SU-DHL-6 (cell line): ENCODE data around the gene PTCD1.

Experiments
- H2AFZ ChIP-seq: fragments of 200-600 bp; sonication (generic); 2 replicates; pipeline ENCODE4 v1.6.1; 2014; ENCODE audit warnings: low read depth, mild to moderate bottlenecking, moderate library complexity, mixed read lengths, antibody characterized with exemption, low read length; ENCODE audit not compliant: severe bottlenecking
- H3F3A ChIP-seq: fragments of 200-600 bp; shearing (Covaris generic); 2 replicates; pipeline ENCODE4 v1.6.0; 2016; ENCODE audit warnings: antibody characterized with exemption, mild to moderate bottlenecking; ENCODE audit not compliant: insufficient read depth
- H3K27ac ChIP-seq: fragments of 200-600 bp; sonication (generic); 2 replicates; pipeline ENCODE4 v1.5.1; 2016; ENCODE audit warnings: low read depth, mild to moderate bottlenecking, low read length, moderate library complexity, mixed read lengths
- H3K27me3 ChIP-seq: fragments of 200-600 bp; sonication (generic), shearing (Covaris generic); 2 replicates; pipeline ENCODE4 v1.6.0; 2014; ENCODE audit warnings: mild to moderate bottlenecking, low read length
- H3K36me3 ChIP-seq: fragments of 200-600 bp; sonication (generic); 2 replicates; pipeline ENCODE4 v1.6.1; 2014; ENCODE audit warnings: mild to moderate bottlenecking, low read length, mixed read lengths
- H3K4me2 ChIP-seq: fragments of 300-600, 200-600 bp; shearing (Covaris generic), sonication (generic); 2 replicates; pipeline ENCODE4 v1.6.0; 2014; ENCODE audit warnings: low read length, low read depth, mild to moderate bottlenecking; ENCODE audit not compliant: poor library complexity, severe bottlenecking
- H3K4me3 ChIP-seq: fragments of 200-600 bp; sonication (generic); 2 replicates; pipeline ENCODE4 v1.5.1; 2014; ENCODE audit warnings: antibody characterized with exemption, low read length, mild to moderate bottlenecking, mixed read lengths; ENCODE audit not compliant: insufficient read depth, poor library complexity, severe bottlenecking
- H3K79me2 ChIP-seq: fragments of 200-600 bp; sonication (generic); 2 replicates; pipeline ENCODE4 v1.6.1; 2014; ENCODE audit warnings: mild to moderate bottlenecking, low read length, moderate library complexity; ENCODE audit not compliant: insufficient read depth
- H3K9ac ChIP-seq: fragments of 200-600 bp; sonication (generic); 2 replicates; pipeline ENCODE4 v1.7.0; 2014; ENCODE audit warnings: mild to moderate bottlenecking, low read length
- H3K9me2 ChIP-seq: fragments of 200-600 bp; sonication (generic); replicated peaks from 2 replicates; pipeline ENCODE4 v1.6.1; 2014; ENCODE audit warnings: low read length; ENCODE audit not compliant: insufficient read depth
- H3K9me3 ChIP-seq: fragments of 200-600 bp; sonication (generic); 2 replicates; pipeline ENCODE4 v1.6.1; 2014; ENCODE audit warnings: low read length, mixed read lengths; ENCODE audit not compliant: insufficient read depth
- H4K20me1 ChIP-seq: fragments of 200-600 bp; sonication (generic); 2 replicates; pipeline ENCODE4 v1.6.1; 2014; ENCODE audit warnings: low read depth, mild to moderate bottlenecking, antibody characterized with exemption, low read length, moderate library complexity, mixed read lengths
- EZH2phosphoT487 ChIP-seq: fragments of 200-600 bp; sonication (generic), shearing (Covaris generic); conservative IDR thresholded peaks from 2 replicates; pipeline ENCODE4 v1.6.1; 2018; ENCODE audit warnings: mild to moderate bottlenecking, antibody characterized with exemption, low read length, moderate library complexity, mixed read lengths
- TF ChIP-seq, protein P1 (sequence below): fragments of 200-600 bp; sonication (generic); IDR thresholded peaks from one replicate; pipeline ENCODE4 v1.5.1; 2017; ENCODE audit warnings: antibody characterized with exemption, mild to moderate bottlenecking, low read length, moderate library complexity; ENCODE audit not compliant: insufficient read depth, poor library complexity, severe bottlenecking

Gene PTCD1

DNA sequence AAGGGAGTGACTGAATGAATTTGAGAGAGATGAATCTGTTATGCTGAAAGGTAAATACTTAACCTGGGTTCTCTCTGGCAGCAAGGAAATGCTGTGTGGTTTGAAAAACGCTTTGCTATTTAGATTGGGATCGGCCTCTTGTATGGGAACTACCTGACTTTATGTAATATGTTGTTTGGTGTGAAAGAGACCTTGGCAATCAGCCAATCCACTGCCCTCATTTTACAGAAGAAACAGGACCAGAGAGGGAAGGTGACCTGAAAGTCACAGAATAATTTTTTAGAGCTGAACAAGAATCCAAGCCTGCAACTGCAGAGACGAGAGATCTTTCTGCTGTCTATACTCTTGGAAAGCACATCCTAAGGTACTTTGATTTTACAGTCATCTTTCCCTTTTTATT is 28.8 kb downstream of the PTCD1 start:
- H3K9me3 ChIP-seq: no peaks in the 10 kb centered on the region
- peaks cover 17% of the 10 kb centered on the region; the same call in 1 of the 2 replicates for H3K36me3 ChIP-seq
- H4K20me1 ChIP-seq: no peaks in the 10 kb centered on the region; the same call in 1 of the 2 replicates
- TF ChIP-seq, protein P1, sequence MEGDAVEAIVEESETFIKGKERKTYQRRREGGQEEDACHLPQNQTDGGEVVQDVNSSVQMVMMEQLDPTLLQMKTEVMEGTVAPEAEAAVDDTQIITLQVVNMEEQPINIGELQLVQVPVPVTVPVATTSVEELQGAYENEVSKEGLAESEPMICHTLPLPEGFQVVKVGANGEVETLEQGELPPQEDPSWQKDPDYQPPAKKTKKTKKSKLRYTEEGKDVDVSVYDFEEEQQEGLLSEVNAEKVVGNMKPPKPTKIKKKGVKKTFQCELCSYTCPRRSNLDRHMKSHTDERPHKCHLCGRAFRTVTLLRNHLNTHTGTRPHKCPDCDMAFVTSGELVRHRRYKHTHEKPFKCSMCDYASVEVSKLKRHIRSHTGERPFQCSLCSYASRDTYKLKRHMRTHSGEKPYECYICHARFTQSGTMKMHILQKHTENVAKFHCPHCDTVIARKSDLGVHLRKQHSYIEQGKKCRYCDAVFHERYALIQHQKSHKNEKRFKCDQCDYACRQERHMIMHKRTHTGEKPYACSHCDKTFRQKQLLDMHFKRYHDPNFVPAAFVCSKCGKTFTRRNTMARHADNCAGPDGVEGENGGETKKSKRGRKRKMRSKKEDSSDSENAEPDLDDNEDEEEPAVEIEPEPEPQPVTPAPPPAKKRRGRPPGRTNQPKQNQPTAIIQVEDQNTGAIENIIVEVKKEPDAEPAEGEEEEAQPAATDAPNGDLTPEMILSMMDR: no peak
- no peak for TF ChIP-seq EZH2phosphoT487
- H3K4me2 ChIP-seq: peak overlapping the region; percentile 85
- H3K27ac ChIP-seq: no peak overlapping the region
- no peak overlapping the region for H2AFZ ChIP-seq
- H3K27me3 ChIP-seq: no peaks in the 10 kb centered on the region
- H3K79me2 ChIP-seq: peaks cover 63% of the 10 kb centered on the region
- peak overlapping the region; percentile 73 for H3K4me3 ChIP-seq
- peak overlapping the region; percentile 95 for H3K9ac ChIP-seq
- H3F3A ChIP-seq: peaks cover 10% of the 10 kb centered on the region; the same call in 1 of the 2 replicates
- no peaks in the 10 kb centered on the region for H3K9me2 ChIP-seq

DNA sequence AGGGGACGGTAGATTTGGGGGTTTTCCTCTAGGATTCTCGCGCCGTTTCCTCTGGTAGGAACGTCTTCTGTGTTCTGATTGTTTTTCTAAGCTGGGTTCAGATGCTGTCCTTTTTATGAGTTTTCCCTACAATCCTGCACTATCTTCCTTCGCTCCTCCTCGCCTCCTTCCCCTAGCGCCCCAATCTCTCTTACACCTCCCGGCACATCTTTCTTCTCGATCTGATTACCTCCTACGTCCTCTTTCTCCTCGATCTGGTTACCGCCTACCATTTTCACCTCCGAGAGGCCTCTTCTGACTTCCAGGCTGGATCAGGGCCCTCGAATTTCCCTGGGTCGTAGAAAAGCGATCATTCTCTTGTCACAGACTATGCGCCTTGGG is 29.4 kb downstream of the PTCD1 start:
- peak overlapping the region; percentile 85 for H2AFZ ChIP-seq

DNA sequence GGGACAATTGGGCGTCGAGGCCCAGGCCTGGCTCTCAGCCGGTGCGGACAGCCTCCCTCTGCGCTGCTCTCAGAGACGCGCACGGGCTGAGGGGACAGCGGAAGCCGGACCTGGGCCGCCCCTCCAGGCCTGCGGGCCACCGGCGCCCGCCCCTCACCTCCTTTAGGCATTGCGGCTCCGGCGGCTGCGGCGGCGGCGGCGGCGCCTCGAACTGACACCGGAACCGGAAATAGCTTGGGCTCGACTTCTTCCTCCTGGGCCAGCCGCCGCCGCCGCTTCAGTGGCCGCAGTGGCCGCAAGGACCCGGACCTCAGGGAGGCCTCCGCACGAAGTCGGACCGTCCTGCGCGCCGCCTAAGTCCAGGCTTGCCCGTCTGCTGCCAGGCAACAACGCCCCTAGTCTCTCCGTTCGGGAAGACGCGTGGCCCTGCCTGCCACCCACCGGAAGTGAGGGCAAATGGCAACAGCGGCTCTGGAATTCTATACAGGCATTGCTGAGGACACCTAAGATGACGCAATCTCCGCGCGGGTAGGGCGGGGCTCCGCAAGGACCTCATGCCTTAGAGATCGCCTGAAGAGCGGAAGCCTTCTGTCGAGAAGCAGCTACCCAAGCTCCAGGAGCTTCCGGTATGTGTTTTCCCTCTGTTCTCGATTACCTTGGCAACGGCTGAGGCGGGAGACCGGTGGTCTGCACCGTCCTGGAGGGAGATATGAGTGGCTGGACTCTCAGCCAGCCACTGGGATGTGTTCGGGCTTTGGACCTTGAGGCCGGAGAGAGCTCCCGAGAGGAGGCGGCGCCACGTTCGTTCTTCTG is 30.0 kb downstream of the PTCD1 start, which contains the start of the genes BUD31 and PDAP1:
TSS of gene BUD31 (plus strand) at position 591 of the 813 bp plus-strand sequence. CDS start 2,124 bp downstream, outside the sequence.
TSS of gene PDAP1 (minus strand) at position 219 of the 813 bp plus-strand sequence. CDS start at position 170, 49 bp downstream.
- Histone ChIP-seq H3K4me3 (peak within 1 kb of the TSS; percentile 73), H4K20me1 (no peaks in the 10 kb centered on the region; the same call in 1 of the 2 replicates), H3K9ac (peak within 1 kb of the TSS; percentile 95), H3K27me3 (no peaks in the 10 kb centered on the region), H3K27ac (peak within 1 kb of the TSS; percentile 83), H3K79me2 (peaks cover 71% of the 10 kb centered on the region), H3K9me3 (no peaks in the 10 kb centered on the region), H3K4me2 (peak within 1 kb of the TSS; percentile 85), H2AFZ (peak within 1 kb of the TSS; percentile 85), H3K9me2 (no peaks in the 10 kb centered on the region), H3K36me3 (peaks cover 15% of the 10 kb centered on the region; the same call in 1 of the 2 replicates), H3F3A (peaks cover 10% of the 10 kb centered on the region; the same call in 1 of the 2 replicates)
- no peak for TF ChIP-seq EZH2phosphoT487
- TF ChIP-seq, protein P1: no peak

More for the DNA sequence above, 29.4 kb downstream of the PTCD1 start:
- H3K27ac ChIP-seq: peak overlapping the region; percentile 83
- H3K4me3 ChIP-seq: peak overlapping the region; percentile 73
- H3K9ac ChIP-seq: peak overlapping the region; percentile 95
- H3K9me2 ChIP-seq: no peaks in the 10 kb centered on the region
- H3K27me3 ChIP-seq: no peaks in the 10 kb centered on the region
- H3K9me3 ChIP-seq: no peaks in the 10 kb centered on the region
- no peak for TF ChIP-seq EZH2phosphoT487
- TF ChIP-seq, protein P1: no peak
- H3K36me3 ChIP-seq: peaks cover 17% of the 10 kb centered on the region; the same call in 1 of the 2 replicates
- peaks cover 10% of the 10 kb centered on the region; the same call in 1 of the 2 replicates for H3F3A ChIP-seq
- H4K20me1 ChIP-seq: no peaks in the 10 kb centered on the region; the same call in 1 of the 2 replicates
- H3K4me2 ChIP-seq: peak overlapping the region; percentile 85
- peaks cover 69% of the 10 kb centered on the region for H3K79me2 ChIP-seq
